Measurements from ENCODE around the gene MICAL3.

MICAL3 gene

GRCh38 chr22:17862646-17863181 lies 161.6 kb downstream of the MICAL3 start:
- DNase-seq = no peak

- DNase-seq = no peak
Observed at GRCh38 chr22:17861909-17862308, 162.5 kb downstream of the MICAL3 start.

GRCh38 chr22:17860220-17860965 lies 164.0 kb downstream of the MICAL3 start:
- no peak for DNase-seq

- DNase-seq = no peak
Observed at GRCh38 chr22:17858033-17858432, 166.3 kb downstream of the MICAL3 start.

DNA sequence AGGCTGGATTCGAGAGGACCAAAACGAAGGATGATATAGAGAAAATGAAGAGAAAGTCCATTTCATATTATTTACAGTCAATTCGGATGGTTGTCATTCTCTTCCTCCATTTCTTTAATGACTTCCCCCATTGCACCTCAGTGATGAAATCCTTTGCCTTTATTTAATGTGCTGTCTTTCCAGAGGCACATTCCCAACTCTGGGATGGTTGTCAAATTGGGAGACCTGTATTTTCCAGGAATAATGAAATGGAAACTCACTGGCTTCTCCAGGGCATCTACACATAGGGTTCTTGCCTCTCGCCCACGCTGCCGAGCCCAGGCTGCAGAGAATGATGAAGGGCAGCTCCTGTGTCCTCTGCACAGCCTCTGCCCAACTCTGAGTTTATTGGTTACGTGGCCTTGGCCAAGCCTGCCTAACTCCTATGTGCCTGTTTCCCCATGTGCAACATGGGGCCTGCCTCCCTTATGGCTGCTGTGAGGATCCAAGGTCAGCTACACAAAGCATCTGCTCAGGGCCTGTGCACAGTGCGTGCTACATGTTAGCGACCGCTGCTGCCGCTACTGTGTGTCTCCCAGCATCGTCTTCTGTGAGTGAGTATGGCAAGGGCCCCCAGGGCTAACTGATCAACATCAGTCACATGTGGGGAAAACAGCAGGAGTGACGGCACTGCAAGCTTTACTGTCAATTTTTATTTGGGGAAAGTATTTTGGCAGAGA lies 168.6 kb downstream of the MICAL3 start:
- no peak for DNase-seq

- DNase-seq = no peak
Observed at GRCh38 chr22:17853073-17853472, 171.3 kb downstream of the MICAL3 start.

GRCh38 chr22:17851759-17852158 lies 172.6 kb downstream of the MICAL3 start:
- no peak for DNase-seq

DNA sequence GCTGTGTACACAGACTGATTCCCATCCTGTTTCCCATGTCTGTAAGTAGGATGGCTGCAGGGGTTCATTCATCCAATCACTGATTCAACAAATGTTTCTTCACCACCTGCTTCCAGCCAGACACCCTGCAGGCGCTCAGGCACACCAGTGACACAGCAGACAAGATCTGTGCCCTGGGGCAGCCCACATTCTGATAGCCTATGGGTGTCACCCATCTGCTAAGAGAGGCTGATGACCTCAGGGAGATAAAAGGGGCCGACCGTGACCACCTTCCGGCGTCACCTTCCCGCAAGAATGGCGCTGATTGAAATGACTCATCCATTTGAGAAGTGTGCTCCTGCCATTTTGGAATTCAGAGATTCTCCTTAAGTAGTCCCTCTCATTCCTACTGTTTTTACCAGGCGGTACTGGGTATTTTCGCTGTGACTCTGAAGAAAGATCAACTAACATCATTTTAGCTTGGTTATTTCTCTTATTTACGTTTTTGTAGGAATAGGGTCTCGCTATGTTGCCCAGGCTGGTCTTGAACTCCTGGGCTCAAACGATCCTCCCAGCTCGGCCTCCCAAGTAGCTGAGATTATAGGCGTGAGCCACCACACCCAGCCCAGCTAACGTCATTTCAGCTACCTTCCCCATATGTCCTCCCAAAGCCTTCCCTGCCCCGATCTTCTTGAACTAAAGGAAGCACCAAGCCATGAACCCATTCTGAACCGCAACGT lies 176.8 kb downstream of the MICAL3 start:
- DNase-seq = no peak

DNA sequence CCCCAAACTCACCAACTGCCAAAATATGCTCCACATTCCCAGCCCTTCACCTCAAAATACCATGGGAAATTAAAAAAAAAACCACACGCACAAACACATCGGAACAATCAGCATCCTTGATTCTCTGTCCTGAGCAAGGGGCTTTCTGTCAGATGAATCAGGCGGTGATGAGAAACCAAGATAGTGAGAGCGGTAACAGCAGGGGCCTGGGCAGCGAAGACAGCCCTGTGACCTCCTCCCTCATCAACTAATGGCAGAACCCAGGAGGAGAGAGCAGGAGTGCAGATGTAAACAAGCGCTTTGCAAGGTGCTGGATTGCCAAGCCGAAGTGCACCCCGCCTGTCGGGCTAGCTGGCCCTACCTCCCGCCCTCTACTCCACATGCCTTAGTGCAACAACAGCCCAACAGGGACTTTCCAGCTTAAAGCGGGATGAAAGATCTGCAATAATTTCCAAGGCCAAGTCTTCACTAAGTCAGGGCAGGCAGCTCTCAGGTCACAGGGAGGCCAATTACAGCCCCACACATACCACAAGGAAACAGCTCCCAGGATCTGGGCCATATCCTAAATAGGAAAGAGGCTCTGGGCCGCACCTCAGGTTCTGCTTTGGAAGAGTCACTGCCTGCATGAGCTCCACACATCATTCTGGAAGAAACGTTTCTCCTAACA lies 177.9 kb downstream of the MICAL3 start:
- DNase-seq = no peak

GRCh38 chr22:17845790-17846189 lies 178.6 kb downstream of the MICAL3 start:
- DNase-seq = no peak

DNA sequence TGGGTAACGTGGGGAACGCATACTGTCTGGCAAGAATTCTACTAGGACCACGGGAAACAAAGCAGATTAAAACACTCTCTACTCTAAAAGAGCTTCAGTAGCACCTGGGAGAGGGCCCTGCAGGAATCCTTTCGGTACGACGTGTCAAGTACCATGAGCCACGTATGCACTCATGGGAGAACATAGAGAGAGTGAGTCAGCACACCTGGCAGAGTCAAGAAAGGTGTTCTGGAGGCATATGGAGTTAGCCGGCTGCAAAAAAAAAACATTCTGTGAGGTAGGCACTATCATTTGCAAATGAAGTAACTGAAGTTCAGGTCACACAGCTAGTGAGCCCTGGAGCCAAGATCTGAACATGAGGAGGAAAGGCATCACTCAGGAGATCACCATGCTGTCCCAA lies 179.0 kb downstream of the MICAL3 start:
- DNase-seq = no peak

DNA sequence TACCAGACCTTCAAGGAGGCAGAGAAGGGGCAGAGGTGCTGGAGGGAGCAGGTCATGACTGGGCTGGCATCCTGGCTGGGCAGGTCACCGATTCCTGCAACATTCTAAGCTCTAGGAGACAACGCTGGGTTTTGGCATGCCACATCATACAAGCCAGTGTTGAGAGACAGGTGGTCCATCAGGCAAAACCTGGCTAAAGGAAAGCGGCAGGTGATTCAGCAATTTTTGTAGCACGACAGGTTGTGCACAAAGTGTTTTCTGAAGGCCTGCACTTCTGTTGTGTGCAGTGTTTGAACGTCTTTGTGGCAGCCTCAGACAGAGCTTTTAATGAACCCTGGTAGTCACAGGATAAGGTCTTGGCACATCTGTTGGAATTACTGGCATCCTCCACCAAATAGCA lies 180.2 kb downstream of the MICAL3 start:
- DNase-seq = no peak

- DNase-seq = no peak
Observed at GRCh38 chr22:17842386-17842785, 182.0 kb downstream of the MICAL3 start.

DNA sequence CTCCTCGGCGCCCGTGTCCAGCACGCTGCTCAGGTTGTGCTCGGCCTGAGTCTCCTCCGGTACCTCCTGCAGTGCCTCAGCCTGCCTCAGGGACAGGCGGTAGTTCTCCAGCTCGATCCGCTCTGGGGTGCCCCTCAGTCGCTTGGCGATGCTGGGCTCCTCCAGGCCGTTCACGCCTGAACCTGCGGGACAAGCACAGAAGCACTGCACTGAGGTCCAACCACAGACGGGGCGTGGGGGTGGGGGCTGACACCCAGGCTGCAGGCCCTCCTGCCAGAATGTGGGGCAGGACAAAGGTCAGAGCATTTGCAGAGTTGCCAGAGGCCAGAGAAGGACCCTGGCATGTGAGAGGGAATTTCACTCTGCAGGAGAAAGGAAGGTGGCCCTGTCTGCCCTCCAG lies 182.5 kb downstream of the MICAL3 start:
- DNase-seq = no peak

DNA sequence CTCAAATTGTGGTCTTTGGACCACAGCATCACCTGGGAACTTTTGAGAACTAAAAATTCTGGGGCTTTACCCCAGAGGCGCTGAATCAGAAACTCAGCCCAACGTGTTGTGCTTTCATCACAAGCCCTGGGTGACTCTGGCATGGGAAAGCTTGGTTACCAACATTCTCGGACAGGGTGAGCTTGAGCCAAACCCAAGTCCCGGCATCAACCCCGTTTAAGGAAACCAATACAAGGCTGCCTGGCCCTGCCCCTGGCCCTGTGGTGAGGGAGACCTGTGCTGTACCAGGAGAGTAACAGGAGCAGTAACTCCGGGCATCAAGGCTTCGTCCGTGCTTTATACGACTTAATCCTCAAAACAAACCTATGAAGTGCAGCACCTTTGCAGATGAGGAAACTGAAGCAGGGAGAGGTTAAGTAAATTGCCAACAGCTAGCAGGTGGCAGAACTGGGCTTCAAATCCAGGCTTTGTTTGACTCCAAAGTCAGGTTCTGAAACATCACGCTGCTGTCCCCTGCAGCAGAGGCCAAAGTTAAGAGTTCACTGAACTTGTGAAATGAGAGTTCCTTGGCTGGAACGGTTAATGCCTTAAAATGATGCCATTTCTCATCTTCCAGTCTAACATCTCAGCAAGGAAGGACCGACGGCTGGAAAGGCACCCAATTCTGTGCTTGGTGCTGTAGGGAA lies 186.0 kb downstream of the MICAL3 start:
- DNase-seq = no peak

- DNase-seq = no peak
Observed at GRCh38 chr22:17836992-17837742, 187.2 kb downstream of the MICAL3 start.

DNA sequence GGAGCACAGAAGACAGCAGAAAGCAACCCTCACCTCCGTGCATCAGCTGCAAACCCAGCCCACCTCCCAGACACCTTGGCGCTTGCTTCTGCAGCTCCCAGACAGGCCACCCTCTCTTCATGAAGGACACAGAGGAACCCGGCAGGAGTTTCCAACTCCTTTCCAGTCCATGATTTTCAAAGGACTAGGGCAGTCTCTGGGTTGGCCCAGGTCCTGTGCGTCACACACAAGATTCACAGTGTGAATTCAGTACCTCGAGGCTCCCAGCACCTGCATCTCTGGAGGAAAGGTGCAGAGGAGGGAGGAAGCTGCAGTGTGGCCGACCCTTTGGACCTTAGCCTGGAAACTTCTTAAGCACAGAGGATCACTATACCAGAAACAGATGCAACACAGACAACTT lies 189.1 kb downstream of the MICAL3 start:
- DNase-seq = no peak

DNA sequence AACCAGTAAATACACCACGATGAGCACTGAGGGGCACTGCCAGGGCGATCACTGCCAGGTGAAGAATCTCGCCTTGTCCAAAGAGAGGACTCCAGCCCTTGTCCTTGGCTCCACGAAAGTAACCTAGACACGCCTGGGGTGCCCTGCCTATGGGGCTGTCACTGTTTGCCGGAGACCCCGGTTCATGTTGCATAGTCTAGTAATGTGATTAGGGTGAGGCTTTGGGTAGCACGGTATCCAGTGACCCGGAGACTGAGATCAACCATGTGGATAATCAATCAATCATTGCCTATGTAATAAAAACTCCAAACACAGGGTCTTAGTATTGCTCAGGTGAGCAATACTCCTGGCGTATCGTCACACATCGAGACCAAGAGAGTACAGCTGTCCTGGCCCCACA lies 190.9 kb downstream of the MICAL3 start:
- no peak for DNase-seq

- DNase-seq = no peak
Observed at GRCh38 chr22:17832665-17833064, 191.7 kb downstream of the MICAL3 start.

DNA sequence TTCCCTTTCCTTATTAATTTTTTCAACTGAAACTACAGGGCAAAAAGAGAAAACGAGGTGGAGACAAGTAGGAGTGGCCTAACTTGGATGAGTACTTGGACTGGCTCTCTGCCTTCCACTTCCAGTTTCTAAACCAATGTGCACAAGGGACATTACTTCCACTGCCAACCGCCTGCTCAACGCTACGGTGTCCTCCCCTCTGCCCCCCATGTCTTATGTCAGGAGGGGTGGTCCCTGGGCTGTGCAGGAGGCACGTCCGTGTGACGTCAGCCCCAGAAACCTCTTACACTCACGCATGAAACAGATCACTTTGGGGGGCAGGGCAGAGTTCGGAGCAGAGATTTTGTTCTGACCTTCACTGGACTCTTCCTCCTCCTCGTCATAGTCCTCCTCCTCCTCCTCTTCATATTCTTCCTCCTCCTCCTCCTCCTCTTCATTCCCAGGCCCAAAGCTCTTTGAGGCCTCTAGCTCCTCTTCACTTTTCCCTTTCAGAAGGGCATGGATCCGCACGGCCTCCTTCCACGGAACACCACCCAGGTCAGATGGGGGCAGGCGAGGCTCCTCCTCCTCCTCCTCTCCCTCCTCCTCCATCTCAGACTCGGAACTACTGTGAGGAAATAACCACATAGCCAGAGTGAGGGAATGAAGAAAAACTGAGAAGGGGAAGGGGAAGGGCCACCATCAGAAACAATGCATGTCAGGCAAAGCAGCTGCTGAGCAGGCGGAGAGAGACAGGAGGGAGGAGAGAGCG lies 192.7 kb downstream of the MICAL3 start:
- no peak for DNase-seq
